SH-SY5Y (cell line): Measurements from ENCODE around the gene CYGB.

Source experiments
- GATA2 ChIP-seq: IDR thresholded peaks from 2 replicates; pipeline ENCODE4 v1.6.1; 2011; ENCODE audit warnings: mild to moderate bottlenecking, low read depth, low read length
- GATA3 ChIP-seq: IDR thresholded peaks from 2 replicates; pipeline ENCODE4 v1.6.1; 2011; ENCODE audit warnings: low read depth, mild to moderate bottlenecking, low read length, moderate library complexity

Gene CYGB

DNA sequence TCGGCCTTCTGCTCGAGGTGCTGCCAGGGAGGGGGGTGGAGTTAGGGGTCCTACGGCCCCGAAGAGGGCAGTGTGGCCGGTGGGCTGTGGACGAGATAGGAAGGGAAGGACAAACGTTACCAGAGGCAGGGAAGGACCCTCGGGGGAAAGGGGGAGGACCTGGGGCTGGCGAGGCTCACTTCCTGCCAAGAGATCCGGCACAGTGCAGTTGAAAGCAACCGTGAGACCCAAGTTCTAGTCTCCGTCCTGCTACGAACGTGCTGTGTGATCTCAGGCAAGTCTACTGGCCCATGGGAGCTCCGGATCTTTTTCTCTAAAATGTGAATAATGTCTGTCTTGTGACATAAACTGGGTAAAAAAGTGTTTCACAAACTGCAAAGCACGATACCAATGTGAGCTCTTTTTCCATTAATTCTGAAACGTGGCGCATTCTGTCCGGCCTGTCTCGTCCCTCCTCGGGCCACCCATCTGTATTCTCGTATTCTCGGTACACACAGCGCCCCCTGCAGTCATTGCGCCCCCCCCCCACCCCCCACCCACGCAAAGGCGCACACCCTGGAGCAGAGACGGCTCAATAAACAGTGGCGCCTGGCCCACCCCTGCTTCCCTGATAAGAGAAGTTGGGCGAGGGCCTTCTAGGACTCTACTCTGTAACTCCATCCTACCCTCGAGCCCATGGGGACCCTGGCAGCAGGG, 8.8 kb downstream of the CYGB start:
- TF ChIP-seq GATA3 (no peak), GATA2 (no peak)

DNA sequence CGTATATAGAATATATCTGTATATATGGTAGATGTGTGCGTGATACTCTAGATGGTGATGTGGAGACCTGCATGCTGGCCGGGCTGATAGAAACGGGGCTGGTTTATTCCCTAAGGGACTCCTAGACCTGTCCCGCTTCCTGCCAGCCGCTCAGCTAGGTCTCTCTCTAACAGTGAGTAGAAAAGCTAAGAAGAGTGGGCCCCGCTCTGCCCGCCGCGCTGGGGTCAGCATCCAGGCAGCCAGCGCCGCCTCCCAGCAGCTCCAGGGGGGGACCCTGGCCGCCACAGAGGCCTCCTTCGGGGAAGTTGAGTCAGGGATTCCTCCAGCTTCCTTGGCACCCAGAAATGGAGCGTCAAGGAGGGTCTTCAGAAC, 9.4 kb downstream of the CYGB start:
- TF ChIP-seq GATA3, result no peak
- TF ChIP-seq GATA2, result no peak

DNA sequence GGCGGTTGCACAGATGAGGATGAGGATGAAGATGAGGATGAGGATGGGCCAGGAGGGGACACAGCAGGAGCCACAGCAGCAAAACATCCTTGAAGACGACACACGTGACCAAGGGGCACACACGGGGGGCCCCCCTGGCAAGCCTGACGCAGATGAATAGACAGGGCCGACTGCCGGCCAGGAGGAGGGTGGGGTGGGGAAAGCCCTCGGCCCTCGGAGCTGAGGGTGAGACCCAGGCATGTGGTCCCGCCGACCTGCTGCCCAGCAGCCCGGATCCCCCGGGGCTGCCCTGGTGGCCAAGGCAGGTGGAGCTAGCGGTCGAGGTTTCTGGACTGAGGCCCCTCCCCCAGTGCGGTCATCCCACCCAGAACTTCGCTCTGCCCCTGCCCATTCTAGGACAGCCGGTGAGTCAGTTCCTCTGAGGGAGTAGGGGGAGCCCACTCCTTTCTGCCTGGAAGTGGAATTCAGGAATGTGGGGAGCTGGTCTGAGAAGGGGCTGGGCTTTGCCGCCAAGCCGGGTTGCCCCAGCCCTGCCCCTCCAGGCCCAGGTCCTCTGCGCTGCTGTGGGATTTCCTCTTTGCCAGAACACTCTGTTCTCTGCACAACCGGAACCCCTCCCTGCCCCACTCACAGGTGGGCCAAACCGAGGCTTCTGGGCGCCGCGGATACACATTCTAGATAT, 9.9 kb downstream of the CYGB start:
- TF ChIP-seq GATA2 (no peak), GATA3 (no peak)

DNA sequence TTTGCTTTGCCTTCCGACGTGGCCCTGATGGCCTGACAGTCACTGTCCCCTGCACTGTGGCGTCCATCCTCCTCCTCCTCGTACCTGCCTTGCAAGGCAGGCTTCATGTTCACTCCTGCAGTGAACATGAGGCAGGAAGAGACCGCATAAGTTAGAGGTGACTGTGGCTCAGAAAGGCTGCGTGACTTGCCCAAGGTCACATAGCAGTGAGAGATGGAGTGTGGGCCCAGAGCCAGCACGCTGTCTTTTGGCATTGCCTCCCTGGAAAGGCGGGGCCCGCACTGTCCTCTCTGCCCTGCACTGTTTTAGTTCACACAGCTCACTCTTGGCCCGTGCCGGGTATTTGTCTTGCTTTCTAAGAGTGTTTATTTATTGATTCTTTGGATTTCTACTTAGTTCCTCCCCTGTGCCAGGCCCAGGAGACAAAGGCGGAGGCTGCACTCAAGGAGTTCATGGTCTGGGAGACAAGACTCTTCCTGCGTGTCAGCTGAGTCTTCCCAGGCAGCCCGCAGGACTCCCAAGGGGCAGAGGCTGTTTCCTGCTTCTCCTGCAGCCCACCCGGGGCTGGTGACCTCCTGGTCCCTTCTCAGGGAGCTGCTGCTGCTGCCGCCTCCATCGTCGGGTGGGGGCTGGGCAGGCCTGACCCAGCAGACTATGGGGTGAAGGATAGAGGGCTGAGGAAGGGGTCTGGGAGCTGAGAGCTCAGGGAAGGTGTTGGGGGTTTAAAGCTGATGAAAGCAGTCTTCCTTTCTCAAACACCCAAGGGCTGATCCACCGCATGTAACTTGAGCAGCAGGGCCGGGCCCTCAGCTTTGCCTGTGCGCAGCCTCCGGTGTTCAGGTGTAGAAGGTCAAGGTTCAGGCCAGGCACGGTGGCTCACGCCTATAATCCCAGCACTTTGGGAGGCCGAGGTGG, 12.7 kb downstream of the CYGB start:
- TF ChIP-seq GATA3 (no peak), GATA2 (no peak)

DNA sequence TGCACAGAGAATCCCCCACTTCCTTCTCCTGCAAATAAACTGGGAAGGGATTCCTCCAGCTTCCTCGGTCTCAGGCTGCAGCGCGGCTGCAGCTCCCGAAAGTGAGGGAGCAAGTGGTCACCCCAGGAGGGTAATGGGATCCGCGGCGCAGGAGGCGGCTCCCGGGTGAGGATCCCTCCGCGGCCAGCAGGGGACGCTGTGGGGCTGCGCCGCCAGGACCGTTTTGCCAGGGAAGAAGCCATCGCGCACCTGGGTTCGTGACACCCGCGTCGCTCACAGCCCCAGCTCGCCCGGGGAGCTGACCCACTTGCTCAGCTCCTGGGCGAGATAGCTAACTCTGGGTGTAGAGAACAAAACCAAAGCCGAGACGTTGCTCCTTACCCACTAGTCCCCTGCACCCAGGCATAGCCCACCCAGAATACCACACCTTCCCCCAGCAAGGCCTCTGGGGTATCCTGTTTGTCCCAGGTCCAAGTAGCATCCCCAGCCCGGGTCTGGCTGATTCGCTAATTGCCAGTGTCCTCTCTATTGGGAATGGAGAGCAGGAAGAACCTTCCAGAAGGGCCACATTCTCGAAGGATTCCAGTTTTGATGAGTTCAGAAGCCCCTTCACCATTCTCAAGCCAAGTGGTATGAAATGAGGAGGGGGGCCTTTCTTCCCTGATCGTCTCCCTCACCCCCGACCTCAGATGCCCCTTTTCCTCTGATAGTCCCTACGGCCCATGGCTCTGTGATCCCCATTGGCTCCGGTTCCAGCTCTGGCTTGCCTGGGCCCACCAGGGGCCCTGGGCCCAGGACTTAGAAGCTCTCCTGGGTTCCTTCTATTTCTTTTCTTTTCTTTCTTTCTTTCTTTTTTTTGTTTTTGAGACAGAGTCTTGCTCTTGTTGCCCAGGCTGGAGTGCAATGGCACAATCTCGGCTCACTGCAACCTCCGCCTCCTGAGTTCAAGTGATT, 14.1 kb downstream of the CYGB start:
- TF ChIP-seq GATA2 (no peak), GATA3 (no peak)

- TF ChIP-seq GATA2, result no peak
- TF ChIP-seq GATA3, result no peak
These were observed 16.2 kb downstream of the CYGB start for GRCh38 chr17:76521262-76521661.

- TF ChIP-seq GATA3 (no peak), GATA2 (no peak)
These were observed 18.2 kb downstream of the CYGB start for GRCh38 chr17:76519048-76519966.

- no peak for TF ChIP-seq GATA3
- no peak for TF ChIP-seq GATA2
These were observed 19.9 kb downstream of the CYGB start for GRCh38 chr17:76517638-76518038.

GRCh38 chr17:76515274-76515949, 22.1 kb downstream of the CYGB start:
- no peak for TF ChIP-seq GATA3
- no peak for TF ChIP-seq GATA2

- TF ChIP-seq GATA3, result no peak
- no peak for TF ChIP-seq GATA2
These were observed 24.2 kb downstream of the CYGB start for GRCh38 chr17:76513306-76513692.

GRCh38 chr17:76512366-76513305, 24.9 kb downstream of the CYGB start:
- TF ChIP-seq GATA2 (no peak), GATA3 (no peak)
